Mesodermal cell (in vitro differentiated cells): ENCODE results near the gene FER.
"Not testable (repeated sequence)": the region's sequence is repeated elsewhere in the genome, so short reads cannot be mapped to it uniquely, and the experiment has no call there.

ENCODE experiments used
- H3K27ac ChIP-seq: 2 replicates; pipeline ENCODE4 v1.7.0; 2013; ENCODE audit warnings: mild to moderate bottlenecking, low read depth, low read length, moderate library complexity; ENCODE audit not compliant: severe bottlenecking
- H3K36me3 ChIP-seq: 2 replicates; pipeline ENCODE4 v1.7.1; 2013; ENCODE audit warnings: mild to moderate bottlenecking, low read length, moderate library complexity; ENCODE audit not compliant: control insufficient read depth, insufficient read depth
- H3K4me1 ChIP-seq: one replicate; pipeline ENCODE4 v1.7.1; 2013; ENCODE audit warnings: mild to moderate bottlenecking, low read length; ENCODE audit not compliant: insufficient read depth, control insufficient read depth, poor library complexity, severe bottlenecking
- H3K4me3 ChIP-seq: 2 replicates; pipeline ENCODE4 v1.7.0; 2013; ENCODE audit warnings: low read length, control low read depth, mild to moderate bottlenecking; ENCODE audit not compliant: insufficient read depth, poor library complexity, severe bottlenecking; ENCODE audit errors: extremely low read depth
- H3K9me3 ChIP-seq: 2 replicates; pipeline ENCODE4 v1.7.1; 2013; ENCODE audit warnings: mild to moderate bottlenecking, low read length, moderate library complexity; ENCODE audit not compliant: control insufficient read depth
- WGBS, 2 experiments: methylation state at CpG; one replicate each; pipeline ENCODE4 v1.1.5; 2013; ENCODE audit warnings: missing lambda C conversion rate in 2 of 2; ENCODE audit not compliant: insufficient coverage in 2 of 2; 5-methylcytosine and 5-hydroxymethylcytosine counted together

FER gene

DNA sequence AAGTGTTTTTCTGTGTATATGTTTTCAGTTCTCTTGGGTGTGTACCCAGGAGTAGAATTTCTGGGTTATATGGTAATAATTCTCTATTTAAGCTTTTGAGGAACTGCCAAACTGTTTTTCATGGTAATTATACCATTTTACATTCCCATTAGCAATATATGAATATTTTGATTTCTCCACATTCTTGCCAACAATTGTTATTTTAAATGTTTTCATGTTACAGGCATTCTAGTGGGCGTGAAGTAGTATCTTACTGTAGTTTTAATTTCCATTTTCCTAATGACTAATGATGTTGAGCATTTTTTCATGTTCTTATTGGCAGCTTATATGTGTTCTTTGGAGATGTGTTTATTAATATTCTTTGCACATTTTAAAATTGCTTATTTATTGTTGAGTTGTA is 199.5 kb downstream of the FER start:
- Histone ChIP-seq H3K4me1 (no peaks in the 10 kb centered on the region), H3K9me3 (no peaks in the 10 kb centered on the region), H3K27ac (no peak overlapping the region), H3K4me3 (no peak overlapping the region), H3K36me3 (no peaks in the 10 kb centered on the region)
- WGBS, 2 experiments: no CpG with 5 or more reads among the region's 1 CpG

DNA sequence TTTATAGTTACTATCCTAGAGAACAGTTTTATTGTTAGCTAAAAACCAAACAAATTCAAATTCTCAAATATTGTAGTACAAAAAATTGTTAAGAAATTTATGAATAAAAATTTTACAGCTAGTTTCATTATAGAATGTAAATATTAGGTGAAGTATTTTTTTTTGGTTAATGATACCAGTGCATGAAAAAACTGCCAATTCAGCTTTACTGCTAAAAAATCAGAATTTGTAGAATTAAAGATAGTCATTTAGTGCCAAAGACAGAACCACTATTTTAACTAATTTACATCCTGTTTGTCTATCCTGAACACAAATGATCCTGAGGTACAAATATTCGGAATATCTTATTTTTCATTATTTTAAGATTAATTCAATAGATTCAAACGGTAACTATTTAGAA is 202.6 kb downstream of the FER start:
- Histone ChIP-seq H3K36me3 (no peaks in the 10 kb centered on the region), H3K4me3 (no peak overlapping the region), H3K9me3 (no peaks in the 10 kb centered on the region), H3K4me1 (no peaks in the 10 kb centered on the region), H3K27ac (no peak overlapping the region)
- WGBS, 2 experiments: no CpG with 5 or more reads among the region's 2 CpGs

- Histone ChIP-seq H3K9me3 (no peaks in the 10 kb centered on the region), H3K27ac (no peak overlapping the region), H3K4me1 (no peaks in the 10 kb centered on the region), H3K36me3 (no peaks in the 10 kb centered on the region), H3K4me3 (no peak overlapping the region)
These were observed 206.2 kb downstream of the FER start for GRCh38 chr5:108953940-108954339.

DNA sequence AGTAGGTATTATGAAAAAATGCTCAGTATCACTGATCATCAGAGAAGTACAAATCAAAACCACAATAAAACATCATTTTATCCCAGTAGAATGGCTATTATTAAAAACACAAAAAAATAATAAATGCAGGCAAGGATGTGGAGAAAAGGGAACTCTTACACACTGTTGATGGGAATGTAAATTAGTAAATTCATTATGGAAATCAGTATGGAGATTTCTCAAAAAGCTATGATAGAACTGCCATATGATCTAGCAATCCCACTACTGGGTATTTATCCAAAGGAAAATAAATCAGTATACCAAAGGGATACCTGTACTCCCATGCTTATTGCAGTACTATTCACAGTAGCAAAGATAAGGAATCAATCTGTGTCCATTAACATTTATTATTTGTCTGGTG is 209.6 kb downstream of the FER start:
- no peaks in the 10 kb centered on the region for H3K36me3 ChIP-seq
- no peak overlapping the region for H3K4me3 ChIP-seq
- no peaks in the 10 kb centered on the region for H3K9me3 ChIP-seq
- H3K27ac ChIP-seq: no peak overlapping the region
- H3K4me1 ChIP-seq: no peaks in the 10 kb centered on the region

GRCh38 chr5:108966910-108967309 is 219.2 kb downstream of the FER start:
- Histone ChIP-seq H3K4me1 (no peaks in the 10 kb centered on the region), H3K27ac (no peak overlapping the region), H3K4me3 (no peak overlapping the region), H3K36me3 (peaks cover 6% of the 10 kb centered on the region), H3K9me3 (no peaks in the 10 kb centered on the region)
- WGBS, 2 experiments: 96 to 98% methylated on average over 5 to 6 of the region's 6 CpGs

DNA sequence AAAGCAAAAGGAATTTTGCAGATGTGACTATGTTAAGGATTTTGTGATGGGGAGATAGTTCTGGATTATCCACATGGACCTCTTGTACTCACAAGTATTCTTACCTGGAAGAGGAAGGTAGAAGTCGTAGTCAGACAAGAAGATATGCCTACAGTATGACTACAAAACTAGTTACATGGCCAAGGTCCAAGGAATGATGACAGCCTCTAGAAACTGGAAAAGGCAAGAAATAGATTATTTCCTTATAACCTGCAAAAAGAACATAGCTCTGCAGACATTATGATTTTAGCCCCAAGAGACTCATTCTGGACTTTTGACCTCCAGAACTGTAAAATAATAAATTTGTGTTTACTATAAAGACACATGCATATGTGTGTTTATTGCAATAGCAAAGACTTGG is 226.9 kb downstream of the FER start:
- no peaks in the 10 kb centered on the region for H3K9me3 ChIP-seq
- no peaks in the 10 kb centered on the region for H3K4me1 ChIP-seq
- no peak overlapping the region for H3K27ac ChIP-seq
- no CpG with 5 or more reads among the region's 1 CpG for WGBS, 2 experiments
- no peak overlapping the region for H3K4me3 ChIP-seq
- H3K36me3 ChIP-seq: no peaks in the 10 kb centered on the region

GRCh38 chr5:108975697-108976096 is 228.0 kb downstream of the FER start:
- no peak overlapping the region for H3K27ac ChIP-seq
- no peak overlapping the region for H3K4me3 ChIP-seq
- WGBS, 2 experiments: 84 to 100% methylated on average over 2 of the region's 2 CpGs

DNA sequence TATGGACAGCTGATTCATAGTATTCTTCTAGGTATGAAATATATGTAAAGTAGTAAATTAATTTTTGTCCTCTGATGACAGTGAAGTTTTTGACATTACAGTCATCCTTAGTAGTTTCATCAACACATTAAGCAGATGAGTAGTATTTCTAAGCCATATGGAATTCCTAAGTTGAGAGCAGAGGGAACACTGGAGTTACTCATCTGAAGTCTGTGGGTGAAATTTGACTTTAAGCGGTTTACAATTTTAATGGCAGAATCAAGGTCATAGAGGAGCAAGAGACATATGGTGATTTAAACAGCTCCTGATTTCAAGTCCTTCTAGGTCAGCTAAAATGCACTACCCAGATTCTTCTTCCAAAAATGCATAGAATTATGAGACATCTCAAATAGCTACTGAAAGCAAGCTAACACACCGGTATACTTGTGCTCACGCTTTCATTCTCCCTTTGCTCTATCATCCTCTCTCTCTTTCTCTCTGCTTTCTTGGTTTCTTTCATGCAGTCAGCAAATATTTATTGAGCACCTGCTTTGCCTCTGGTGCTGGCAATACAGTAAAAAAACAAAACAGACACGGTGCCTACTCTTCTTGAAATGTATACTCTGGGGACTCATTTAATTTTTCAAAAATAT is 235.9 kb downstream of the FER start:
- H3K4me3 ChIP-seq: no peak overlapping the region
- H3K4me1 ChIP-seq: no peaks in the 10 kb centered on the region
- WGBS, 2 experiments: 91 to 92% methylated on average over 3 to 4 of the region's 4 CpGs
- H3K9me3 ChIP-seq: peaks cover 4% of the 10 kb centered on the region
- H3K36me3 ChIP-seq: no peaks in the 10 kb centered on the region
- no peak overlapping the region for H3K27ac ChIP-seq

More at GRCh38 chr5:108975697-108976096, 228.0 kb downstream of the FER start:
- Histone ChIP-seq H3K4me1 (no peaks in the 10 kb centered on the region), H3K36me3 (no peaks in the 10 kb centered on the region), H3K9me3 (no peaks in the 10 kb centered on the region)

DNA sequence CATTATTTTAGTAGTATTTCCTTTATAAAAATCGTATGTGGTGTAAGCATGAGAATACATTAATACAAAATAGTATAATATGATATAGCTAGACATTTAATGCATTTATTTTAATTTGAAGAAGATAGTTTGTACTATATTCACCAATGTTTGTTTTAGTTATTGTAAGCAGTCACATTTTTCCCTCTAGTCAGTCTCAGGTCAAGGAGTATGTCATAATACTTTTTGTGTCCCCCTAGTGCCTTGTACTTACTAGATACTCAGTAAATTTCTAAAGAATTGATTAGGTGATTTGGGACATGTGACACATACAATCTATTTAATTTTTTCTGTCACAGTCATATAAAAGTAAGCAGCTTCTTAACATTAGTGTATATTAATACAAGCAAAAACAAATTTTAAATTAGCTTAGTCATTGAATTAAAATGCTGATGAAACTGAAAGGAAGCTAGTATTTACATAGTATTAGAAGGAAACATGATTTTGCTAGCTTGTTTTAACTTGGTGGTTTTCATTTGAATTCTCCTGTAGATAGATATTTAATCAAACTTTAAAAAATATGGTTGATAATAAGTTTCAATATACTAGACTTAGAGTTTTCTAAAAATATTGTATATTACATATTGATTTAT is 242.2 kb downstream of the FER start:
- peaks cover 9% of the 10 kb centered on the region for H3K9me3 ChIP-seq
- no peaks in the 10 kb centered on the region for H3K36me3 ChIP-seq
- no peak overlapping the region for H3K27ac ChIP-seq
- WGBS, 2 experiments: no CpG with 5 or more reads among the region's 1 CpG
- H3K4me1 ChIP-seq: no peaks in the 10 kb centered on the region
- H3K4me3 ChIP-seq: no peak overlapping the region

- not testable (repeated sequence) for H3K36me3 ChIP-seq, H3K4me1 ChIP-seq, H3K9me3 ChIP-seq, H3K4me3 ChIP-seq, H3K27ac ChIP-seq
- 94 to 98% methylated on average over 9 to 11 of the region's 47 CpGs for WGBS, 2 experiments
These were observed 244.8 kb downstream of the FER start for GRCh38 chr5:108992396-108993085.

DNA sequence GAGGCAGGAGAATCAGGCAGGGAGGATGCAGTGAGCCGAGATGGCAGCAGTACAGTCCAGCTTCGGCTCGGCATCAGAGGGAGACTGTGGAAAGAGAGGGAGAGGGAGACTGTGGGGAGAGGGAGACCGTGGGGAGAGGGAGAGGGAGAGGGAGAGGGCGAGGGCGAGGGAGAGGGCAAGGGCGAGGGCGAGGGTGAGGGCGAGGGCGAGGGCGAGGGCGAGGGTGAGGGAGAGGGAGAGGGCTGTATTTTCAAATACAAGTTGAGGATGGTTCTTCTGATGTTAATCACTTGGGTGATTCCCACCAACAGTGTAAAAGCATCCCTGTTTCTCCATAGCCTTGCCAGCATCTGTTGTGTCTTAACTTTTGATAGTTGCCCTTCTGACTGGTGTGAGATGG is 245.7 kb downstream of the FER start:
- H3K9me3 ChIP-seq, H3K4me1 ChIP-seq, H3K27ac ChIP-seq, H3K4me3 ChIP-seq, H3K36me3 ChIP-seq: not testable (repeated sequence)
- 95 to 97% methylated on average over 4 to 8 of the region's 12 CpGs for WGBS, 2 experiments
